Measurements from ENCODE around the gene CPT1C.

- TF ChIP-seq REST (IDR thresholded peaks at IDR 0.05; ENCODE audit: insufficient read depth in 1 of 2, low read depth in 2 of 2, low read length in 2 of 2) (no peak), POLR2AphosphoS5 (IDR thresholded peaks at IDR 0.05; ENCODE audit: low read depth, low read length) (no peak), SIN3A (IDR thresholded peaks at IDR 0.05; ENCODE audit: borderline replicate concordance, insufficient read depth, low read length) (no peak)
Observed at GRCh38 chr19:49704888-49705642, 14.1 kb downstream of the CPT1C start.
